Effector CD8-positive, alpha-beta T cell (primary cell): ENCODE data around the gene CTNND2.
"Not testable (repeated sequence)": the region's sequence is repeated elsewhere in the genome, so short reads cannot be mapped to it uniquely, and the experiment has no call there.

Source experiments
- DNase-seq: peaks from one replicate; lab custom pipeline; 2025; lab: John Stamatoyannopoulos, UW

Gene CTNND2

GRCh38 chr5:11467588-11467987 is 436.7 kb downstream of the CTNND2 start:
- no peak for DNase-seq

- no peak for DNase-seq
These were observed 444.5 kb downstream of the CTNND2 start for GRCh38 chr5:11459716-11460115.

GRCh38 chr5:11455505-11455904 is 448.7 kb downstream of the CTNND2 start:
- no peak for DNase-seq

DNA sequence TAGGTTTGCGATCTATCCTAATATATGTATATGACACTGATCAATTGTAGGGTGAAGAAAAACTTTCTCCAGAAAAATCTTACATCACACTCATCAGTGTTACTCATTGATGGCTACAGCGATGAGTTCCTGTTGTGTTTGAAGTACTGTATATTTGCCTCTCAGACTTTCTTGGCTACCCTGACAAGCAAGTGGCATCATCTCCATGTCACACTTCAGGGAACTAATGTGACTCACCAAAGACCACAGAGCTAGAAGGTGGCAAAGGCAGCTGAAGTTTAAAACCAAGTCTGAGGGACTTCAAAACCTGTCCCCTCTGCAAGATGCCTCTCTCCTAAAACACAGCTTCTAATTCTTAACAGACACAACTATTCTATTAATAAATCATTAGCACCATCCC is 451.4 kb downstream of the CTNND2 start:
- no peak for DNase-seq

DNA sequence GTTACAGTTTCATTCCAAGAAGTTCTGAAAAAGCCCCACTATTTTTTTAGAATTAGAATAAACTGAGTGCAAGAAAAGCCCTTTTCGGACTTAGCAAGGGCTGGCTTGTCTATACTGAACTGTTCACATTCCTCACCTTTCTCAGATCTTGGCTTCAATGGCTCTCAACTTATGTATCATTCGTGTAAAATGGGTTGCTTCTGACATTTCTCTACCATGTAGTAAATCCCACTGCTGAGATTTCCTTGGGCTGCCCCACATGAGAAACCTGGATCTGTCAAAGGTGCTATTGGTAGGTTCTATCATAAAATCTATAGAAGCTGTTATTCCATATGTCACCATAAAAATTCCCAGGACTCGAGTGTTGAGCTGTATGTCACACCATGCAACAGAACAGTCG is 454.3 kb downstream of the CTNND2 start:
- no peak for DNase-seq

DNA sequence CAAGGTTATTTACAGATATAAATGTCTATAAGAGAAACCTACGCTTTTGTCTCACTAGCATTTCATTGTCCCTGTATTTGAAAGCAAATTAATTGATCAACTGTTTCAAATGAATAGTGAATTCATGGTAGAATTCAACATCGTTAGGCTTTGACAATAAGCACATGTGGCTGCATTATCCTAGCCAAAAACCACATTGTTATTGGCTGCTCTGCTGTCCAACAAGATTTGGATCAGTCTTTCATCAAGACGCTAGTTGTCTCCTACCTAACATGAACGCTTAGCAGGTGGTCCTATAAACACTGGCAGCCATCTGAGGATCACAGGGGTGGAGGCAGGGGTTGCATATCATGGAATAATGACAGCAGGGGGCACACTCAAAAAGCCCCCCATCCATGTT is 455.0 kb downstream of the CTNND2 start:
- no peak for DNase-seq

- no peak for DNase-seq
These were observed 460.4 kb downstream of the CTNND2 start for GRCh38 chr5:11443831-11444230.

- no peak for DNase-seq
These were observed 472.1 kb downstream of the CTNND2 start for GRCh38 chr5:11432116-11432515.

DNA sequence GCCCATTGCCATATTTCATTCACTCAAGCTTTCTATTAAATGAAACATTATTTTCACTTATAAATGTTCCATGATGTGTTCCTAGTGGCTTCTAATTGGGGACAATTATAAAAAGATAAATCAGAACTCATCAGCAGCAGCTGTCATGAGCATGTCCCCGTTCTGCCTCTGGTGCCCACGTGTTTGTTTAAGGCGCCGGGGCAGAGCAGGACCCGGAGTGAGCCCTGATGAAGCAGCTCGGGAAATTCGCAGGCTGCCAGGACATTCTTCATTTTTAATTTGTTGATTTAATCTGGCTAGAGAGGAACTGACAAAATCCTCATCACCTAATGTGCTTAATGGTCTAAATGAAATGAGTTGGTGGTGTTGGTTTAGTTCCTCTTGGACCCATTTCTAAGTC is 475.0 kb downstream of the CTNND2 start:
- DNase-seq = no peak

DNA sequence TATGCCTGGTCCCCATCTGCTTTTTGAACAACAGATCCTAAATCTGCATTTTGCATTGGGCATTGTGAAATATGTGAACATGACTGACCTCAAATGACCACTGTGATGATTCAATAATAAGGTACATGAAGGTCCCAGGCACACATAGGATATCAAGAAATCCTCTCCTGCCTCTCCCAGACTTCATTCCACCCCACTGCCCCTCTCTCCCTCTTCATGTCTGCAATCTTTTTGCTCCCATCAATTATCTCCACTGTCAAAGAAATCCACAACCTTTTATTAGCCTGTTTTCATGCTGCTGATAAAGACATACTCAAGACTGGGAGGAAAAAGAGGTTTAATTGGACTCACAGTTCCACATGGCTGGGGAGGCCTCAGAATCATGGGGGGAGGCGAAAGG is 476.7 kb downstream of the CTNND2 start:
- DNase-seq = no peak

DNA sequence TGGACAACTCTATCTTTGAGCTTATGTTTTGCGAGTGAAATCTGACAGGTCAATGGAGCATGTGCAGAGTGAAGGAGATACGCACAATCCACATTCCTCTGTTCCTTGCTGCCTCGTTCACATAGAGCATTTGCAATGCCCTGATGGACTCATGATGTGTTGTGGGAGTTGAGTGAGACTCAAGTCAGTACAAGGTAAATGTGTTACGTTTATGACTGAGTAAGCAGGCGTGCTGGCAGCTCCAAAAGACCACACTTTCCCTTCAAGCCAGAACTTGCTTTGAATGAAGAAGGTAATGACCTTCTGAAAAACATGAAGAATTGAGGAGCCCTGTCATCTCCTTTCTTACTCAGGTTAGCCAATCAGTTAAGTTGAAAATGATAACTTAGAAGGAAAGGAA is 477.8 kb downstream of the CTNND2 start:
- DNase-seq = no peak

DNA sequence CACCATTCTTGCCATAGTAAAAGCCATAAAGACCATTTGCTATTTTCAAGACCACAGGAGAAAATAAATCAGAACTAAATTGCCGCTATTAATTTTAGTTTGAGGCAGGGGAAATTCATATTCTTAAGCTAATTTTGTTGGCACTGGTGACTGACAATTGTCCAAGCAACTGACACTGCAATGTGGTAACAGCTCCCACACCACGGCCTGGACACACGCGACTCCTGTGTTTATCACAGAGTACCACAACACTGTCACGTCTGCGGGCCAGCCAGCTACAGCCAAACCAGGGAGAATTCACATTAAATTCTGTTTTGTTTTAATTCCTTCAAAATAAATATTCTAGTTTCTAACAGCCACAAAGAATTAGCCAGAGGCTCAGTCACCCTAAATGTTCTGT is 481.9 kb downstream of the CTNND2 start:
- DNase-seq = no peak

- DNase-seq = no peak
These were observed 483.3 kb downstream of the CTNND2 start for GRCh38 chr5:11420969-11421368.

GRCh38 chr5:11415751-11416150 is 488.5 kb downstream of the CTNND2 start:
- no peak for DNase-seq

- DNase-seq = not testable (repeated sequence)
These were observed 489.5 kb downstream of the CTNND2 start for GRCh38 chr5:11414732-11415131.

- no peak for DNase-seq
These were observed 492.6 kb downstream of the CTNND2 start for GRCh38 chr5:11411621-11412020.

DNA sequence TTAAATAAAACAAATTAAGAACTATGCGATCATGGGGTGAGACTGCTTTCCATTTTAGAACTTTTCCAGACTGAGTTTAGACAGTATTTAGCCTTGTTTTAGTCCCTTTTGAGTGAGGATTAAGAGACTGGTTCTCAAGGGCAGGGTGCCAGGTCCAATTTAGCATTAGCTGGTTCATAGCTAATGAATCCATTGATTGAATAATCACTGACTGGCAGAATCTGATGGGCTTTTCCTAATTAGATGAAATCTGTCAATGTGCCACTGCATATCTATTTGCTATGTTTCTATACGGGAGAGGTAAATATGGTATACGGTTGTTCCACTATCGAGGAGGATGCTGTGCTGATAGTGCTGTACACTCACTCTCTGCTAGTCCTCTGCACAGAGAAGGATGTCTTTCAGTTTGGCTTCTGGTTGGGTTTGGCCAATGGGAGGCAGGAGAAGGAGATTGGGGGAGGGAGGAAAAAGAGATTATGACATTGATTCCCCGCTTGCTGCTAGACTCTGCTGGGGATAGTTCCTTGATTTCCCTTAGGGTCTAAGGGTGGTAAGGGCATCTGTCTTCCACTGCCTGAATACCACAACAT is 496.6 kb downstream of the CTNND2 start:
- no peak for DNase-seq

GRCh38 chr5:11400316-11400715 is 503.9 kb downstream of the CTNND2 start:
- DNase-seq = no peak

DNA sequence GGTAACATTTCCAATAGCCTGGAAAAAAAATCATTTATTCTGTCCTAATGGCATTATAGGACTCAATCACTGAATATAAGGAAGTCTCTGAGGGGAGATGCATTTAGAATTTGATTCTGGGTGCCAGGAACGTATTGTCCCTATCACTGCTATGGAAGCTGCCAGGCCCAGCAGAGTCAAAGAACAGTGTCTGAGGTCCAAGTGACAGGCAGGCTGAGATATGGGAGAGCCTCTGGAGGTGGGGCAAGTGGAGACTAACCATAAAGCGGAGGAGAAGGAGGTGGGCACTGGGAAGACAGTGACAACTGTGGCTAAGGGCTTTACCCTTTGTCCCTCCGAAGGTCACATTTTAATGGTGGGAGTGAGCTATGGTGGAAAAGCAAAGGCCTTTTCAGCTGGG is 505.5 kb downstream of the CTNND2 start:
- DNase-seq = no peak

GRCh38 chr5:11397549-11397948 is 506.7 kb downstream of the CTNND2 start:
- no peak for DNase-seq

GRCh38 chr5:11396917-11397316 is 507.3 kb downstream of the CTNND2 start:
- DNase-seq = no peak

DNA sequence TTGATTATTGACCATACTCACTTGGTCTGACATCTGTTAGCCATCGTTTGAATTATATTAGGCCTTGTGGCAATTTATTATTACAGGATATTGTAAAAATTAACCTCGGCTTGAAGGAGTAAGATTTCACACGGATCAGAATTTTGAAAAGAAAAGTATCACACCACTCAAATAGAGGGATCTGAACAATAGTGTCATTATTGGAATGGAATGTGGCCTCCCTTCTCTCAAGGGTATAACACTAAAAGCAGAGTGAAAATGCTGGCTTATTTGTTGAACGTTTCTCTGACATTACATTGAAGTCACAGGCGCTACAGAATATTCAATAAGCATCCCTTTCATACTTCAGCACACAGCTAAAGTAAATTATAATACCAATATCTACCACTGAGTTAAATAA is 509.3 kb downstream of the CTNND2 start:
- no peak for DNase-seq

GRCh38 chr5:11390291-11390767 is 513.9 kb downstream of the CTNND2 start:
- no peak for DNase-seq

DNA sequence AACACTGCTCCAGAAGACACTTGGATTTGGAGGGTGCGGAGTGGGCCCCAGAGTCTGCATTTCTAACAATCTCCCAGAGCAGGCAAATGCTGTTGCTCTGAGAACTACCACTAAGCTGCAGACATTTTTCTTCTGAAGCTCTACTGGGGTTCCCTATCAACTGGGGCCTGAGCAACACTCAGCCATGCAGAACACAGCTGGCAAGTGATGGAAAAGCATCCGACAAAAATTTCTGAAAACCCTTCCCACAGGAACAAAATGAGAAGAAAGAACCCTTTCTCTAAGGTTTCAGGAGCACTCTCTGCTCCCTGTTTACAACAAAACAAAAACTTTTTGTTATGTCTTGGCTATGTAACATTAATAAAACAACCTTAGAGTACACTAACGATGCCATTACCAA is 516.9 kb downstream of the CTNND2 start:
- DNase-seq = no peak

GRCh38 chr5:11386398-11386797 is 517.8 kb downstream of the CTNND2 start:
- no peak for DNase-seq
